Upper lobe of left lung (tissue), 4 donors: ENCODE data around the gene CDCA4.

ENCODE experiments used
- POLR2A ChIP-seq, 4 donors: fragments of 450-650 bp; IDR thresholded peaks; one replicate each; pipeline ENCODE4 v1.5.1; 2016 to 2017; ENCODE audit warnings: antibody characterized with exemption in 4 of 4, mild to moderate bottlenecking in 2 of 4
- POLR2AphosphoS5 ChIP-seq, 2 donors: sonication (generic); formaldehyde crosslinking; IDR thresholded peaks; one replicate each; pipeline ENCODE4 v1.5.1; 2017; ENCODE audit warnings: antibody characterized with exemption in 2 of 2
- TF ChIP-seq, protein P1 (sequence below), 6 experiments: fragments of 450-650 bp in 4 of 6; fragments of 200-600 bp in 2 of 6; sonication (generic) in 2 of 6; IDR thresholded peaks; one replicate each; pipeline ENCODE4 v1.5.1; 2016 to 2019; ENCODE audit warnings: antibody characterized with exemption in 6 of 6

DNA sequence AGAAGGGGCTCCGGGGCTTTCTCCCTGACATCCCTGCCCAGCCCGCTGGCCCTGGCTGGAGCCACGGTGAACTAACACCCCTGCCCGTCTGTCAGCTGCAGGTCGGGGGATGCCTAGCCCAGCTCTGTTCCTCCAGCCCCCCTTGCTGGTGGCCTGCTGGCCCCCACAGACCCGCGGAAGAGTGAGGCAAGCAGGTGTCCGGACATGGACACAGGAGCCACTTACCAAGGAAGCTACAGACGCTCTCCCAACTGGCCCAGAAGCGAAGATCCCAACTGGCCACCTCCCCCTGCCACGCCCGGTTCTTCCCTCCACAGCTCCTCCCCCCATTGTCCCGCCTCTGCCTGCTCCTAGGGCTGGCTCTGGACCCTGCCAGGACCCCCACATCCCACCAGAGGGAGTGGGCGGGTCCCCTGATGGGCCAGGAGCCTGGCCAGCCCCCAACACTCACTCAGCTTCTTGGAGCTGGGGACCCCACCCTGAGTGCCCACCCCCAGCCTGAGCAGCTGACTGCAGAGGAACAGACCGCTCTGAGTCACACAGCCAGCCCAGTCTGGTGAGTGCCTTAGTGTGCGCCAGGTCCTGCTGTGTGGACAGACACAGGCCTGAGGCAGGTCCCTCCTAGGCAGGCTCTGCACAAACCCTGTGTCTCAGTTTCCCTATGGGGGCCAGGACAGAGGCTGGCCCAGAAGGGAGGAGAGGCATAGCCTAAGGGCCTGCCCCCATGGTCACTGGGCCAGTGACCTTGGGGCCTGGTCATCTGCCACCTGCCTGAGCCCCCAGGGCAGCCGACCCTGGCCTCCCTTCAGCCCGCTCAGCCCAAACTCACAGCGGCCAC is 50.4 kb downstream of the CDCA4 start:
- TF ChIP-seq, protein P1, sequence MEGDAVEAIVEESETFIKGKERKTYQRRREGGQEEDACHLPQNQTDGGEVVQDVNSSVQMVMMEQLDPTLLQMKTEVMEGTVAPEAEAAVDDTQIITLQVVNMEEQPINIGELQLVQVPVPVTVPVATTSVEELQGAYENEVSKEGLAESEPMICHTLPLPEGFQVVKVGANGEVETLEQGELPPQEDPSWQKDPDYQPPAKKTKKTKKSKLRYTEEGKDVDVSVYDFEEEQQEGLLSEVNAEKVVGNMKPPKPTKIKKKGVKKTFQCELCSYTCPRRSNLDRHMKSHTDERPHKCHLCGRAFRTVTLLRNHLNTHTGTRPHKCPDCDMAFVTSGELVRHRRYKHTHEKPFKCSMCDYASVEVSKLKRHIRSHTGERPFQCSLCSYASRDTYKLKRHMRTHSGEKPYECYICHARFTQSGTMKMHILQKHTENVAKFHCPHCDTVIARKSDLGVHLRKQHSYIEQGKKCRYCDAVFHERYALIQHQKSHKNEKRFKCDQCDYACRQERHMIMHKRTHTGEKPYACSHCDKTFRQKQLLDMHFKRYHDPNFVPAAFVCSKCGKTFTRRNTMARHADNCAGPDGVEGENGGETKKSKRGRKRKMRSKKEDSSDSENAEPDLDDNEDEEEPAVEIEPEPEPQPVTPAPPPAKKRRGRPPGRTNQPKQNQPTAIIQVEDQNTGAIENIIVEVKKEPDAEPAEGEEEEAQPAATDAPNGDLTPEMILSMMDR (IDR thresholded peaks at IDR 0.05) = no peak
- TF ChIP-seq POLR2A (IDR thresholded peaks at IDR 0.05) = no peak
- TF ChIP-seq POLR2AphosphoS5 (IDR thresholded peaks at IDR 0.05) = peak in 1 of 2 donors; percentile 33
